GM23338 (cell line): ENCODE results near the gene RRP1. TPM values are rescaled to one million over a fixed set of nuclear protein-coding genes. Genes with fewer than 3 reads are reported as not detected.

Experiments
- ATAC-seq: fragments of 200-7000 bp; cut with Tn5 transposase; 3 replicates; pipeline ENCODE4 v1.9.1; 2020
- DNase-seq: peaks from one replicate; pipeline ENCODE4 v3.0.0-alpha.2; 2015; ENCODE audit warnings: low spot score
- H2AFZ ChIP-seq: fragments of 200-600 bp; sonication (generic); 2 replicates; pipeline ENCODE4 v1.8.0; 2016; ENCODE audit warnings: antibody characterized with exemption, mild to moderate bottlenecking, moderate library complexity
- H3F3A ChIP-seq: fragments of 200-600 bp; sonication (generic); replicated peaks from 2 replicates; pipeline ENCODE4 v1.8.0; 2017; ENCODE audit warnings: antibody characterized with exemption, mixed run types, low read depth
- H3K27ac ChIP-seq: fragments of 200-600 bp; sonication (generic); 2 replicates; pipeline ENCODE4 v1.6.1; 2016; ENCODE audit warnings: low read depth
- H3K27me3 ChIP-seq: fragments of 200-600 bp; sonication (generic); 2 replicates; pipeline ENCODE4 v1.8.0; 2016; ENCODE audit warnings: mild to moderate bottlenecking, mixed run types, moderate library complexity; ENCODE audit not compliant: insufficient read depth
- H3K36me3 ChIP-seq: fragments of 200-600 bp; sonication (generic); 2 replicates; pipeline ENCODE4 v1.8.0; 2016; ENCODE audit warnings: mild to moderate bottlenecking; ENCODE audit not compliant: insufficient read depth
- H3K4me1 ChIP-seq: fragments of 200-600 bp; sonication (generic); 2 replicates; pipeline ENCODE4 v1.8.0; 2016; ENCODE audit warnings: mild to moderate bottlenecking, moderate library complexity; ENCODE audit not compliant: insufficient read depth
- H3K4me2 ChIP-seq: fragments of 200-600 bp; sonication (generic); 2 replicates; pipeline ENCODE4 v1.7.1; 2017; ENCODE audit warnings: mixed run types
- H3K4me3 ChIP-seq: fragments of 200-600 bp; sonication (generic); 2 replicates; pipeline ENCODE4 v1.6.1; 2016; ENCODE audit warnings: mixed run types
- H3K79me2 ChIP-seq: fragments of 200-600 bp; sonication (generic); replicated peaks from 2 replicates; pipeline ENCODE4 v1.8.0; 2017; ENCODE audit warnings: mild to moderate bottlenecking; ENCODE audit not compliant: insufficient read depth
- H3K9me2 ChIP-seq: fragments of 200-600 bp; sonication (generic); 2 replicates; pipeline ENCODE4 v1.8.0; 2017; ENCODE audit not compliant: insufficient read depth
- H4K20me1 ChIP-seq: fragments of 200-600 bp; sonication (generic); replicated peaks from 2 replicates; pipeline ENCODE4 v1.8.0; 2017; ENCODE audit warnings: mild to moderate bottlenecking; ENCODE audit not compliant: insufficient read depth
- H3K27ac Mint-ChIP-seq: 2 replicates; pipeline ENCODE4 v1.8.0; 2020; ENCODE audit warnings: inconsistent platforms, mild to moderate bottlenecking, moderate library complexity, mixed read lengths
- H3K27me3 Mint-ChIP-seq: 3 replicates; pipeline ENCODE4 v1.8.0; 2022; ENCODE audit warnings: low read depth, mild to moderate bottlenecking, moderate library complexity, mixed read lengths, inconsistent platforms; ENCODE audit not compliant: insufficient read depth, poor library complexity
- H3K36me3 Mint-ChIP-seq: 3 replicates; pipeline ENCODE4 v1.8.0; 2021; ENCODE audit warnings: low read depth, mild to moderate bottlenecking, inconsistent platforms, moderate library complexity, mixed read lengths
- H3K4me1 Mint-ChIP-seq: 3 replicates; pipeline ENCODE4 v1.8.0; 2020; ENCODE audit warnings: mild to moderate bottlenecking, inconsistent platforms, mixed read lengths
- H3K4me3 Mint-ChIP-seq: 3 replicates; pipeline ENCODE4 v1.8.0; 2021; ENCODE audit warnings: moderate library complexity, mild to moderate bottlenecking, inconsistent platforms, mixed read lengths
- H3K9me3 Mint-ChIP-seq: 3 replicates; pipeline ENCODE4 v1.8.0; 2020; ENCODE audit warnings: moderate library complexity, mild to moderate bottlenecking, inconsistent platforms, mixed read lengths
- CREB1 ChIP-seq: fragments of 250-450 bp; sonication (Bioruptor Pico); IDR thresholded peaks from 2 replicates; pipeline ENCODE4 v1.5.0; 2020; ENCODE audit warnings: low read depth, mild to moderate bottlenecking, moderate library complexity
- ETS1 ChIP-seq: IDR thresholded peaks from 2 replicates; pipeline ENCODE4 v1.6.1; 2016; ENCODE audit warnings: antibody characterized with exemption
- EZH2 ChIP-seq: fragments of 200-600 bp; sonication (generic); IDR thresholded peaks from one replicate; pipeline ENCODE4 v1.8.0; 2017; ENCODE audit warnings: antibody characterized with exemption, mild to moderate bottlenecking, low read depth; ENCODE audit not compliant: unreplicated experiment
- EZH2phosphoT487 ChIP-seq: fragments of 200-600 bp; sonication (generic); IDR thresholded peaks from one replicate; pipeline ENCODE4 v1.8.1; 2018; ENCODE audit warnings: antibody characterized with exemption; ENCODE audit not compliant: unreplicated experiment
- JUNB ChIP-seq: IDR thresholded peaks from one replicate; pipeline ENCODE4 v1.6.1; 2016; ENCODE audit warnings: antibody characterized with exemption; ENCODE audit not compliant: unreplicated experiment
- NANOG ChIP-seq: IDR thresholded peaks from 2 replicates; pipeline ENCODE4 v1.6.1; 2016; ENCODE audit warnings: antibody characterized with exemption, borderline replicate concordance
- POLR2AphosphoS5 ChIP-seq: IDR thresholded peaks from 2 replicates; pipeline ENCODE4 v1.6.1; 2016; ENCODE audit warnings: antibody characterized with exemption, low read depth
- REST ChIP-seq: IDR thresholded peaks from one replicate; pipeline ENCODE4 v1.6.1; 2018; ENCODE audit warnings: antibody characterized with exemption; ENCODE audit not compliant: unreplicated experiment
- STAT1 ChIP-seq: IDR thresholded peaks from one replicate; pipeline ENCODE4 v1.6.1; 2016; ENCODE audit warnings: antibody characterized with exemption; ENCODE audit not compliant: unreplicated experiment
- ZNF114 ChIP-seq: fragments of 250-450 bp; sonication (Bioruptor Pico); IDR thresholded peaks from 2 replicates; pipeline ENCODE4 v1.5.0; 2020; ENCODE audit warnings: mild to moderate bottlenecking, moderate library complexity
- ZNF331 ChIP-seq: fragments of 250-450 bp; sonication (Bioruptor Pico); IDR thresholded peaks from 2 replicates; pipeline ENCODE4 v1.5.0; 2020; ENCODE audit warnings: low read depth, mild to moderate bottlenecking, moderate library complexity
- polyA plus RNA-seq: library from polyadenylated mRNA; unstranded; fragments of >200 nt; fragmentation: Nextera tagmentation; extraction: Ambion mirVana; gene quantifications from 2 replicates; pipeline ENCODE4 v1.2.1, GENCODE V29; 2016
- total RNA-seq: library from RNA; depleted of rRNA; stranded (reverse); fragments of >200 nt; shearing (Covaris generic); gene quantifications from 2 replicates; pipeline ENCODE4 v1.2.3, GENCODE V29; 2014
- TF ChIP-seq, protein P1 (sequence below): fragments of 250-450 bp; sonication (Bioruptor Pico); IDR thresholded peaks from 2 replicates; pipeline ENCODE4 v1.5.0; 2020; ENCODE audit warnings: mild to moderate bottlenecking, moderate library complexity
- TF ChIP-seq, protein P2 (sequence below), 2 experiments: fragments of 200-600 bp in 1 of 2; sonication (generic) in 1 of 2; conservative IDR thresholded peaks; 2 replicates each; pipeline versions ENCODE4 v1.5.1 to v1.6.1; 2016 to 2017; ENCODE audit warnings: antibody characterized with exemption in 2 of 2, low read depth in 2 of 2, mild to moderate bottlenecking in 2 of 2, moderate library complexity in 1 of 2

Gene RRP1
- total and polyA plus RNA-seq, 2 experiments from 2014 or later: 36.5 to 63.5 TPM

DNA sequence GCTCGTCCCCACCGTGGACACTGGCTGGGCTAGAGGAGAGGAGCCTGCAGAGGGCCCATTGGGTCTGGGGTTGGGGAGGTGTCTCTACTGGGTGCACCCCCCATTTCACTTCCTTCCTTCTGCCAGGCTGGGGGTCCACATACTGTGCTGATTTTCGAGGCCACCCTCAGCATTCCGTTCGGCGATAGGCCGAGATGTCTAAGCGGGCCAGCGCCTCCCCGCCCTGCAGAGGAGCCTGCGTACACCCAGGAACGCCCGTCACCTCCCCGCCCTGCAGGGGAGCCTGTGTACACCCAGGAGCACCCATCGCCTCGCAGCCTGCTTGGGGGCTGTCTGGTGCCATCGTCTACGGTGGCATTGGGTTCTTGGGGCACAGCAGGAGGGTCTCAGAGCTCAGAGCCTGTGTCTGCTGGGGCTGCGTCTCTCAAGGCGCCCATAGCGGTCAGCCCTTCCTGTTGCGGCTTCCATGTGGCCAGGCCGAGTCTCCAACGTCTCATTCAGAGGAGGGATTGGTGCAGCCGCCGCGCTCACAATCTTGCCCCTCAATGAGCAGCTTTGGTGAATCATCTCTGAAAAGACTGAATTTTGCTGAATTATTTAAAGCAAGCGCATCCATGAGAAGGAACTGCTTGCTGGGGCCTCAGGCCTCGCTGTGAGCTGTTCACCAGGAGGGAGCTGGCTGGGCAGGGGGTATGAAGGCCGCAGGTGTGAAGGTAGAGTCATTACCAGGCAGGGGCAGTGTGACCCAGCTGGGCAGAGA lies 44.9 kb downstream of the RRP1 start:
- no peak overlapping the region for H3K4me3 Mint-ChIP-seq
- no peak; the same call in 2 of the 3 replicates for ATAC-seq

More for the DNA sequence above, 44.9 kb downstream of the RRP1 start:
- Histone ChIP-seq H3K36me3 (no peaks in the 10 kb centered on the region), H3K4me1 (no peaks in the 10 kb centered on the region), H3K9me2 (no peaks in the 10 kb centered on the region), H3F3A (no peaks in the 10 kb centered on the region), H3K79me2 (no peaks in the 10 kb centered on the region), H3K4me2 (no peak overlapping the region), H3K27ac (no peak overlapping the region), H2AFZ (no peak overlapping the region), H3K27me3 (no peaks in the 10 kb centered on the region), H3K4me3 (no peak overlapping the region), H4K20me1 (no peaks in the 10 kb centered on the region)
- Mint-ChIP-seq H3K36me3 (no peaks in the 10 kb centered on the region; the same call in 2 of the 3 replicates), H3K4me1 (no peaks in the 10 kb centered on the region), H3K27ac (no peak overlapping the region), H3K9me3 (peaks cover 3% of the 10 kb centered on the region; the same call in 2 of the 3 replicates), H3K27me3 (peaks cover 10% of the 10 kb centered on the region)
- TF ChIP-seq CREB1 (CRISPR knock-in tag): no peak
- no peak for TF ChIP-seq ZNF114 (CRISPR knock-in tag)
- no peak for TF ChIP-seq NANOG
- TF ChIP-seq STAT1: no peak
- TF ChIP-seq EZH2: no peak
- TF ChIP-seq, protein P1, sequence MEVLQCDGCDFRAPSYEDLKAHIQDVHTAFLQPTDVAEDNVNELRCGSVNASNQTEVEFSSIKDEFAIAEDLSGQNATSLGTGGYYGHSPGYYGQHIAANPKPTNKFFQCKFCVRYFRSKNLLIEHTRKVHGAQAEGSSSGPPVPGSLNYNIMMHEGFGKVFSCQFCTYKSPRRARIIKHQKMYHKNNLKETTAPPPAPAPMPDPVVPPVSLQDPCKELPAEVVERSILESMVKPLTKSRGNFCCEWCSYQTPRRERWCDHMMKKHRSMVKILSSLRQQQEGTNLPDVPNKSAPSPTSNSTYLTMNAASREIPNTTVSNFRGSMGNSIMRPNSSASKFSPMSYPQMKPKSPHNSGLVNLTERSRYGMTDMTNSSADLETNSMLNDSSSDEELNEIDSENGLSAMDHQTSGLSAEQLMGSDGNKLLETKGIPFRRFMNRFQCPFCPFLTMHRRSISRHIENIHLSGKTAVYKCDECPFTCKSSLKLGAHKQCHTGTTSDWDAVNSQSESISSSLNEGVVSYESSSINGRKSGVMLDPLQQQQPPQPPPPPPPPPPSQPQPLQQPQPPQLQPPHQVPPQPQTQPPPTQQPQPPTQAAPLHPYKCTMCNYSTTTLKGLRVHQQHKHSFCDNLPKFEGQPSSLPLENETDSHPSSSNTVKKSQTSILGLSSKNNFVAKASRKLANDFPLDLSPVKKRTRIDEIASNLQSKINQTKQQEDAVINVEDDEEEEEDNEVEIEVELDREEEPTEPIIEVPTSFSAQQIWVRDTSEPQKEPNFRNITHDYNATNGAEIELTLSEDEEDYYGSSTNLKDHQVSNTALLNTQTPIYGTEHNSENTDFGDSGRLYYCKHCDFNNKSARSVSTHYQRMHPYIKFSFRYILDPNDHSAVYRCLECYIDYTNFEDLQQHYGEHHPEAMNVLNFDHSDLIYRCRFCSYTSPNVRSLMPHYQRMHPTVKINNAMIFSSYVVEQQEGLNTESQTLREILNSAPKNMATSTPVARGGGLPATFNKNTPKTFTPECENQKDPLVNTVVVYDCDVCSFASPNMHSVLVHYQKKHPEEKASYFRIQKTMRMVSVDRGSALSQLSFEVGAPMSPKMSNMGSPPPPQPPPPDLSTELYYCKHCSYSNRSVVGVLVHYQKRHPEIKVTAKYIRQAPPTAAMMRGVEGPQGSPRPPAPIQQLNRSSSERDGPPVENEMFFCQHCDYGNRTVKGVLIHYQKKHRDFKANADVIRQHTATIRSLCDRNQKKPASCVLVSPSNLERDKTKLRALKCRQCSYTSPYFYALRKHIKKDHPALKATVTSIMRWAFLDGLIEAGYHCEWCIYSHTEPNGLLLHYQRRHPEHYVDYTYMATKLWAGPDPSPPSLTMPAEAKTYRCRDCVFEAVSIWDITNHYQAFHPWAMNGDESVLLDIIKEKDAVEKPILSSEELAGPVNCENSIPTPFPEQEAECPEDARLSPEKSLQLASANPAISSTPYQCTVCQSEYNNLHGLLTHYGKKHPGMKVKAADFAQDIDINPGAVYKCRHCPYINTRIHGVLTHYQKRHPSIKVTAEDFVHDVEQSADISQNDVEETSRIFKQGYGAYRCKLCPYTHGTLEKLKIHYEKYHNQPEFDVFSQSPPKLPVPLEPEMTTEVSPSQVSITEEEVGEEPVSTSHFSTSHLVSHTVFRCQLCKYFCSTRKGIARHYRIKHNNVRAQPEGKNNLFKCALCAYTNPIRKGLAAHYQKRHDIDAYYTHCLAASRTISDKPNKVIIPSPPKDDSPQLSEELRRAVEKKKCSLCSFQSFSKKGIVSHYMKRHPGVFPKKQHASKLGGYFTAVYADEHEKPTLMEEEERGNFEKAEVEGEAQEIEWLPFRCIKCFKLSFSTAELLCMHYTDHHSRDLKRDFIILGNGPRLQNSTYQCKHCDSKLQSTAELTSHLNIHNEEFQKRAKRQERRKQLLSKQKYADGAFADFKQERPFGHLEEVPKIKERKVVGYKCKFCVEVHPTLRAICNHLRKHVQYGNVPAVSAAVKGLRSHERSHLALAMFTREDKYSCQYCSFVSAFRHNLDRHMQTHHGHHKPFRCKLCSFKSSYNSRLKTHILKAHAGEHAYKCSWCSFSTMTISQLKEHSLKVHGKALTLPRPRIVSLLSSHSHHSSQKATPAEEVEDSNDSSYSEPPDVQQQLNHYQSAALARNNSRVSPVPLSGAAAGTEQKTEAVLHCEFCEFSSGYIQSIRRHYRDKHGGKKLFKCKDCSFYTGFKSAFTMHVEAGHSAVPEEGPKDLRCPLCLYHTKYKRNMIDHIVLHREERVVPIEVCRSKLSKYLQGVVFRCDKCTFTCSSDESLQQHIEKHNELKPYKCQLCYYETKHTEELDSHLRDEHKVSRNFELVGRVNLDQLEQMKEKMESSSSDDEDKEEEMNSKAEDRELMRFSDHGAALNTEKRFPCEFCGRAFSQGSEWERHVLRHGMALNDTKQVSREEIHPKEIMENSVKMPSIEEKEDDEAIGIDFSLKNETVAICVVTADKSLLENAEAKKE (CRISPR knock-in tag): no peak
- TF ChIP-seq JUNB: no peak
- no peak for TF ChIP-seq REST
- TF ChIP-seq EZH2phosphoT487: no peak
- no peak for TF ChIP-seq ZNF331 (CRISPR knock-in tag)
- TF ChIP-seq, protein P2, sequence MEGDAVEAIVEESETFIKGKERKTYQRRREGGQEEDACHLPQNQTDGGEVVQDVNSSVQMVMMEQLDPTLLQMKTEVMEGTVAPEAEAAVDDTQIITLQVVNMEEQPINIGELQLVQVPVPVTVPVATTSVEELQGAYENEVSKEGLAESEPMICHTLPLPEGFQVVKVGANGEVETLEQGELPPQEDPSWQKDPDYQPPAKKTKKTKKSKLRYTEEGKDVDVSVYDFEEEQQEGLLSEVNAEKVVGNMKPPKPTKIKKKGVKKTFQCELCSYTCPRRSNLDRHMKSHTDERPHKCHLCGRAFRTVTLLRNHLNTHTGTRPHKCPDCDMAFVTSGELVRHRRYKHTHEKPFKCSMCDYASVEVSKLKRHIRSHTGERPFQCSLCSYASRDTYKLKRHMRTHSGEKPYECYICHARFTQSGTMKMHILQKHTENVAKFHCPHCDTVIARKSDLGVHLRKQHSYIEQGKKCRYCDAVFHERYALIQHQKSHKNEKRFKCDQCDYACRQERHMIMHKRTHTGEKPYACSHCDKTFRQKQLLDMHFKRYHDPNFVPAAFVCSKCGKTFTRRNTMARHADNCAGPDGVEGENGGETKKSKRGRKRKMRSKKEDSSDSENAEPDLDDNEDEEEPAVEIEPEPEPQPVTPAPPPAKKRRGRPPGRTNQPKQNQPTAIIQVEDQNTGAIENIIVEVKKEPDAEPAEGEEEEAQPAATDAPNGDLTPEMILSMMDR (conservative IDR thresholded peaks at IDR 0.05; ENCODE audit: low read depth in 2 of 2): no peak
- TF ChIP-seq POLR2AphosphoS5: no peak
- TF ChIP-seq ETS1: no peak
- DNase-seq: no peak
